Inflammatory macrophage treated with lipopolysaccharide for 4 hours (primary cell): ENCODE results near the gene TRPC4AP.
A peak's percentile ranks its signal among the peaks of the same experiment; 100 is the strongest.

Experiments
- DNase-seq: peaks from one replicate; pipeline ENCODE4 v3.0.0-alpha.2; 2020

The TRPC4AP gene

DNA sequence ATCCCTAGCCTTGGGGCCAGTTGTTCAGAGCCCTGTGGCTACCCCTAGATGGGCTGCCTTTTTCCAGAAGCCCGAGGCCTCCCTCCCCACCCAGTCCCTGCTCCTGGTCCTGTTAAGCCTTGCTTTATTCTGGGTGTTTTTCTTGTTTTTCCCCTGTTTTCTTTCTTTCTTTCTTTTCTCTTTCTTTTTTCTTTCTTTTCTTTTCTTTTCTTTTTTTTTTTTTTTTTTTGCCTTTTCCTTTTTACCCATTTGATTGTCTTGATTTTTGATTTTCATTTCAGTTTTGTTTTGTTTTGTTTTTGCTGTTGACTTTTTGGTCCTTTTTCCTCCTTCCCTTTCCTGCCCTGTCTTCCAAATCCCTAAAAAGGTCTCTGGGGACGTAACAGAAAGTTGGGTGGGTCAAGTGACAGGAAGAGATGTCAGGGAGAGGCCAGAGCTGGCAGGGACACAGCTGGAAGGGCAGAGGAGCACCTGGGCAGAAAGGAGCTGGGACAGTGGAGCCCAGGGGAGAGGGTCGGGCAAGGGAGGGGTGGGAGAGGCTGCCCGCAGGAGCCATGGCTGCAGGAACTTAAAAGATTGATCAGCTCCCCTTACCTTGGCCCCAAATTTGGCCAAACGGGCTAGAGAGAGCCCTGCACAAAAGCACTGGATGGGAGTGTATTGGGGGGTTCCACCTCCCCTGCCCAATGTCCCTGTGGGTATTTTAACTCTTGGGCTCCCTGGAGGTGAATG lies 109.4 kb downstream of the TRPC4AP start:
- no peak for DNase-seq

DNA sequence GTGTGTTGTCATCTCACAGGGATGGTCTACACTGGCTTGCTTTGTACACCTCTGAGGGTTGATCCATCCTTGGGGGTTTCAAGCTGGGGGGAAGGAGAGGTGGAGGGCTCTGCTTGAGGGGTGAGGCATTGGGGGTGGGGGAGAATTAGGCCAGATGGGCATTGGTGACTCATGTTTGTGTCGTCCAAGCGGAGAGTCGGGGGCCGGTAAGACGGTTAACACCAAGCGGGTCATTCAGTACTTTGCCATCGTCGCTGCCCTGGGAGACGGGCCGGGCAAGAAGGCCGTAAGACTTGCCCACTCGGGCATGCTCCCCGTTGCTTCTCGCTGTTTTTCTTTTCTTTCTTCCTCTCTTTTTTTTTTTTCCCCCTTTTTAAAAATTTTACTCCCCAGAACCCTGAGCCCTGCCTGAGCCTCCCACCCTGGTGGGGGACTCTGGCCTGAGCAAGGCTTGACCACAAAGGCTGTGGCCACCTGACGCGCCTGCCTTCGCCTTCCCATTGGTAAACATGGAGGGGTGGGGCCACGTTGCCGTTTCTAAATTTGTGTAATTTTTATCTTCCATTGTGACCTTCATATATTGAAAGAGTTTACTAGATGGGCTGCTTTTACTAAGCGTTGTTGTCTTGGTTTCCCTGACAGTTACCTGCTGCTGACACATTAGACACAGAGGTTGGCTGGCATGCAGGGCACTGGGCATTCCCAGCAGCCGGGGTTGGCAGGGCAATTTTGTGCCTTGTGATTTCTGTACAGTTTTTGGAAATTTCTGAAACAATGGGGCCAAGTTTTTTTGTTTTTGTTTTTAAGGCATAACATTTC lies 110.1 kb downstream of the TRPC4AP start:
- no peak for DNase-seq

DNA sequence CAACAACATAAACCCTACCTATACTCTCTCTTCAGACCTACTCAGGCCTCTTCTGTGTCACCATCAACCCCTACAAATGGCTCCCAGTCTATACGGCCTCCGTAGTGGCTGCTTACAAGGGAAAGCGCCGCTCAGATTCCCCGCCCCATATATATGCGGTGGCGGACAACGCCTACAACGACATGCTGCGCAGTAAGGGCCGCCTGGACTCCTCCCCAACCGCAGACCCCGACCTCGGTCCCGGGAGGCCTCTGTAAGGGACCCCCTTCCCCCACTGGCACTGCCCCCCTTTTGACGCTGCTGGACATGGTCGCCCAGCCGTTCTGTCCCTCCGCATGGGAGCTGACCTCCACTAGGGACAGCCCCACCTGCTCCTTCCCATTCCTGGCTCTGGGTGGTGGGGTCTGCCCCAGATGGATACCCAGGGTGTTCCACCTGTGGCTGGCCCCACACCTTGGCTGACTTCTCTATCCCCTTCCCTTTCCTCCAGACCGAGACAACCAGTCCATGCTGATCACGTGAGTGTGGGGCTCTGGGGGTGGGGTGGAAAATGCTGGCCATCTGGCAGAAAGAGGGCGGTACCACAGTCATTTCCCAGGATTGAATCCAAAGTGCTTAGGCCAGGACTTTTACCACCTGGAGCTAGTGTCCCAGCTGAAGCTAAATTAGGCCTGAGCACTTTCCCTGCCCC lies 111.9 kb downstream of the TRPC4AP start:
- no peak for DNase-seq

DNA sequence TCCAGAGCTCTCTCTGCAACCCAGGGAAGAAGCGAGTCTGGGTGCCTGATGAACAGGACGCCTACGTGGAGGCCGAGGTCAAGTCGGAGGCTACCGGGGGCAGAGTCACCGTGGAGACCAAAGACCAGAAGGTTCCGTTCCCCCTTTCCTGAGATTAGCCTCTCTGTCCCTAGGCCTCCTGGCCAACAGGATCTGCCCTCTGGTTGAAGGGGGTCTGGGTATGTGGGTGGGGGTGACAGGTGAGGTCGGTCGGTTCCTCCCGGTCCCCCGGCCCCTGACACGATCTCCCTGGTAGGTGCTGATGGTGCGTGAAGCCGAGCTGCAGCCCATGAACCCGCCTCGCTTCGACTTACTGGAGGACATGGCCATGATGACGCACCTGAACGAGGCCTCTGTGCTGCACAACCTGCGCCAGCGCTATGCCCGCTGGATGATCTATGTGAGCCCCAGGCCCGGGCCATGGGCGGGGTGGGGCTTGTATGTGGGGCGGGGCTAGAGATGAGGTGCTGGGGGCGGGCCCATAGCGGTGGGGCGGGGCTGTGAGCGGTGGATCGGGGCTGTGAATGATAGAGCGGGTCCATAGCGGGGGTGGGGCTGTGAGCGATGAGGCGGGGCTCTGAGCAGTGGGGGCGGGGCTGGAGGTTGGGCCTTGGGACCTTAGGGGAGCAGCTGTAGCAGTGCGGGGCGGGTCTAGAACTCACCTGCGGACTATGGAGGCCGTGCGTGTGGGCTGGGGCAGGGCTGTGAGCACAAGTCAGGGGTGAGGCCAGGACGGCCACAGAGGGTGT lies 113.0 kb downstream of the TRPC4AP start:
- DNase-seq = no peak

DNA sequence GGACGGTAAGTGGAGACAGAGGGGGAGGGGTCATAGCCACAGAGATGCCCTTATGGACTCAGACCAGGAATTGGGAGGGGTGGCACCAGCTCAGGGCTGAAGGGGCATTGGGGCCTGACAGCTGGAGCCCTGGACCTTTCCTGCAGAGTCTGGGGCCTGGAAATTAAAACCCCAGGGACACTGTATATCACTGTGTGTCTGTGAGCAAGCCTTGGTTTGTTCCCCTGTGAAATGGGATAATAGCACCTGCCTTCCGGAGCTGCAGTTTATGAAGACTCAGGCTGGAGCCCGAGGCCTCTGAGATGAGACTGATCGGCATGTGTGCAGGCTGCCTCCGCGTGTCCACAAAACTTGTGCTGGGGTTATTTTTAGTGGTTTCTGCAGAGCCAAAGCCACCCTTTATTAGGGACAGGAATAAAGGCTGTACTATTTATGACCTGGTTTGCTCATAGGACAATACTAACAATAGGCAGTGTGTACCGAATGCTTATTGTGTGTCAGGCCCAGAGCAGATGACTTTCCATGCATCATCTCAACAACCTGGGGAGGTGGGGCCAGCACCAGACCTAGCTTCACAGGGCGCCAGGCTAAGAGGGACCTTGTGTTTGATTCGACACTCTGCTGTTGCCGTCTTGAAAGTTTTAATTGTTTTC lies 114.4 kb downstream of the TRPC4AP start:
- no peak for DNase-seq

DNA sequence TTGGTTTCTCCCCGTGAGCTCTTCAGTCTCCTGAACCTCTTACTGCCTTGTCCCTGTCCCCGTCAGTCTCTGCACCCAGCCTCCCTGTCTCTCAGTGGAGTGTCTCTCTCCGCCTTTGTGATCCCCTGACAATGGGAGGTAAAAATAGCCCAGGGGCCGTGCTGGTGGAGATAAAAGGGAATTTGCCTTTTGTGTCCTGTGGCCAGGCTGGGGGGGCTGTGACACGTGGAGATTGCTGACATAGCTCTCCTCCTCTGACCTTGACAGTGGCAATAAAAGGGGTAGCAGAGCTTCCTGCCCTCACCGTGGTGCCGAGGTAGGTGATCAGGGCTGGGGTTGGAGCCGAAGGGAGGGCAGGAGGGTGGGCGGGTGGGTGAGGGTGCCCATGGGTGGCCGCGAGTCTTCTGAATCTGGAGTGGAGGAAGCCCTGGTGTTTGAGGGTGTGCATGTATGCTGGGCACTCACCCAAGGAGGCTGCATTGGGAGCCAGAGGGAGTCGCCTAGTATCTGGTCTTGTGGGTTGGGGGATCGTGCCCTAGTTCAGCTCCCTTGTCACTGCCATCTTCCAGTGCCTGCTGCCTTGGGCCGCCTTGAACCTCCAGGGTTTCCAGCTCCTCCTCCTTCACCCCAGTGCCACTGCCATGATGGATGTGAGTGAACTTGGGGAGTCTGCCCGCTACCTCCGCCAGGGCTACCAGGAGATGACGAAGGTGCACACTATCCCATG lies 115.1 kb downstream of the TRPC4AP start:
- no peak for DNase-seq

DNA sequence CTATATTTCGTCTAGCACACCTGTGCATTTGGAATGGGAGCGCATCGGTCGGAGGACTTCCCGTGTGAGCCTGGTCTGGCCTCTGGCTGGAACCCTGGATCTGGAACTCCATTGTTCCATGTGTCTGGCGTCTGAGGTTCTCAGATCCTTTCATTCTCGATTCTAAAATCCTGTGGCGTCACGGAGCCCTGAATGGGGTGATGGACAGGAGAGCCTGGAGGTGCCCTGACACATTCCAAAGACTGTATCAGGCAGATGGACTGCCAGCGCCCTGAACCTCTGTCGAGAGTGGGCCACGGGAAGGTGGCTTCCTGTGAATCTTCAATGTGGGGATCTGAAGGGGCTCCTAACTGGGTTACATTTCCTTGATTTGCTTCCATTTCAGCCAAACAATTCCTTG lies 116.3 kb downstream of the TRPC4AP start:
- no peak for DNase-seq

DNA sequence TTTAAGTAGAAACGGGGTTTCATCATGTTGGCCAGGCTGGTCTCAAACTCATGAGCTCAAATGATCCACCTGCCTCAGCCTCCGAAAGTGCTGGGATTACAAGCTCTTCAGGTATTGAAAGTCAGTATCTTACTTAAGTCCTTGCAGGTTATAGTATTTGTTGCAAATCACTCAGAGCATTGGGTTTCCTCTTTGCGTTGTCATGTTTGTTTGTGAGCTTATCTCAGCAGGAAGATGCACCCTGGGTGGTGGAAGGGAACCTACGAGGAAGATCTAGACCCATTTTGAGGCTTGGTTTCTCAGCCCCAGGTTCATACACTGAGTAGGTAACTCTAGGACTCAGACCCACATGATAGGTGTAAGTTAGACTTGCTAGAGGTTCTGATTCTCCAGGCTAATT lies 118.4 kb downstream of the TRPC4AP start:
- DNase-seq = no peak

DNA sequence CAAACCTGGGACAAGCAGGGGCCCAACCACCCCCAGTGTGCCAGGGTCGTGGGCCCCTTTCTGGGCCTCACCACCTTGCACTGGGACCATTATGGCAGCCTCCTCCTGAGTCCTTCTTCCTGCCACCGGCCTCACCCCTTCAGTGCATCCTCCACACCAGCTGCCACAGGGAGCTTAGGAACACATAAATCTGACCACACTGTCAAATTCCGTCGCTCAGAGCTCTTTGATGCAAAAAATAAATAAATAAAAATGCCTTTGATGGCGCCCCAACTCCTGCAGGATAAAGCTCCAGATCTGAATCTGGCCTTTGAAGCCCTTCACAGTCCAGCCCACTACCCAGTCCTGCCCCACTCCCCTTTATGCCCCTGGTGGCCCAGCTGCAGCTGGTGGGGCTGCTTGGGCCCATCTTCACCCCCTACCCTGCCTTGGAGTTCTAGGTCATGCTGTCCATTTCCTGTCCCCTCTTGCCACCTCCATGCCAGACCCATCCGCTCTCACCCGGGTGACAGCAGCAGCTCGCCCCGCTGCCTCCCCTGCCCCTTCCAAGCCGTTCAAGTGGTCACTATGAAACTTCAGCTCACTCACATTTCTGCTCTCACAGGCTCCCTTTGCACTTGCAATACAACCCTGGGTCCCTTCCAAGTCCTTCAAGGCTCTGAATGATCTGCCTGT lies 120.9 kb downstream of the TRPC4AP start:
- no peak for DNase-seq

DNA sequence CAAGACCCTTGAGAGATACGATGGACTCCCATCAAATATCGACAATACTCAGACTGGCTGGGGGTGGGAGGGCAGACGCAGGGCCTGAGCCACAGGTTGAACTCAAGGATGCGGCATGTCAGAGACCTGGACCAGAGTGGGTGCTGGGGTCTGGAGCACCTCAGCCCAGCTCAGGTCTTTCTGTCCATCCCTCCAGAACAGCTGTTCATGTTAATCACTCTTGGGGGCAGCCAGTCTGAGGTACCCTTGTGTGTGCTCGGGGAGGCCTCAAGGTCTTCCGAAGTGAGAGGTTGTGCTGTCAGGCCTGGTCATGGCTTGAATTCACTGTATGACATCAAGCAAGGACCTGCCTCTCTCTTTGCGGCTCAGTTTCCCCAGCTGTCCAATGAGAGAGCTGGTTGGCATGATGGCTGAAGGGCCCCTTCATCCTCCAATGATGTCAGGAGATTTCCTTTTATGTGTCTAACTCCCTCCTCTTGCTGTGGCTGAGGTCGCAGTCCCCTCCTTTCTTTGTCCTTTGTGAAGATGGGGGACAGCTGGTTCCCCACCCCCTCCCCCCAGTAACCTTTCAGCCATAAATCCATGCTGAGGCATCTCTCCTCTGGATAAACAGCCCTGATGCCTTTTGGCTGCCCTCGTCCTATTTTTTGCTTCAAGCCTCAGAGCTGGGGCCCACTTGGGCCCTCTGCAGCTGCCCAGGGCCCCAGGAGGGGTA lies 121.6 kb downstream of the TRPC4AP start:
- DNase-seq = no peak

DNA sequence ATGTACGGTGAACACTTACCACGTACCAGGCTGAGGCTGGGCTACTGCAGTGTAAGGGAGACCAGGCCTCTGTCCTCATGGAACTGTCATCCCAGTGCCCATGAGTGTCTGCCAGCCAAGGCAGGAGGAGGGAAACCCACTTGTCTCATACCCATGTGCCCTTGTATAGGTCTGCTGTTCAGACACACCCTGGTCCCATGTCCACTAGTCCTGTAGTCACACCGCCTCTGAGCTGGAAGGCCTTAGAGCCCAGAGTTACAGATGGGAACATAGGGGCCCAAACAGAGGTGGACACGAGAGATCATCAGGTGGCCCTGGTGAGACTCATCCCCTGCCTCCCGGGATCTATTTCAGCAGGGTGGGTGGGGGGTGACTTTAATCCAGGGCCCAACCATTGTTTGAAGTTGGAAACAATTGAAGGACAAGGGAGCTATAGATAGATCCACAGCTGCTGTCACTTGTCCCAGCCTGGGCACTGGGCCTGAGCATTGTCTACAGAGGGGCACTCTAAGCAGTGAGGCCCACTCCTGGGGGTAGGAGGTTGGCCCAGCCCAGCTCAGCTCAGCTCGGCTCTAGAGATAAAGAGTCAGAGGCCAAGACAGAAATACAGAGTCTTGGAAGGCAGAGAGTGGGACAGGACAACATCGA lies 122.3 kb downstream of the TRPC4AP start:
- no peak for DNase-seq

DNA sequence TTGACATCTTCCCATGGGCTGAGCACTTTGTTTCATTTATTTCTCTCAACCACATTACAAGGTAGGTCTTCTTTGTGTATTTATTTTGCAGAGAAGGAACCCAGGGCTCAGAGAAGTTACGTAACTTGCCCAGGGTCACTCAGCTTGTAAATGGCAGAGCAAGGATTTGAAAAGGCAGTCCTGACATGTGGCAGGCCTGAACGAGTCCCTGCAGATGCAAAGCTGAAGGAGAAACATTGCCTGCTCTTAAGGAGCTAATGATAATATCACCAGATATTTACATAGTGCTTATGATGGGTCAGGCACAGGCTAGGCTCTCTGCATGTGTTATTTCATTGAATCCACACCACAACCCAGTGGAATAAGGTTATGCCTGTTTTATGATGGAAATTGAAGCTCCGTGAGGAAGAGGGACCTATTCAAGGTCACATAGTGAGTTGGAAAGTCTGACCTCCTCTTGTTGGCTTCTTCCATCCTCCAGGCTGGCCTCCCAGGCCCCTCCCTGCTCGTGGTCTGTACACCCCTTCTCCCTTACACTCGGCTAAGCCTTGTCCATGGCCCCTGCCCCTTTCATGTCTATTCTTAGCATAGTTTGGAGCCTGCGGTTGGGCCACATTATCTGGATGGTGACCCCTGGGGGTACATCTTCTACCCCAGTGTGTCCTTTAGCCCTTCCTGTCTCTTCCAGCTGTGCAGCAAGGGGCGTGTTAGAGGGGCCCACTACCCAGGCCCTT lies 124.4 kb downstream of the TRPC4AP start:
- DNase-seq = no peak

DNA sequence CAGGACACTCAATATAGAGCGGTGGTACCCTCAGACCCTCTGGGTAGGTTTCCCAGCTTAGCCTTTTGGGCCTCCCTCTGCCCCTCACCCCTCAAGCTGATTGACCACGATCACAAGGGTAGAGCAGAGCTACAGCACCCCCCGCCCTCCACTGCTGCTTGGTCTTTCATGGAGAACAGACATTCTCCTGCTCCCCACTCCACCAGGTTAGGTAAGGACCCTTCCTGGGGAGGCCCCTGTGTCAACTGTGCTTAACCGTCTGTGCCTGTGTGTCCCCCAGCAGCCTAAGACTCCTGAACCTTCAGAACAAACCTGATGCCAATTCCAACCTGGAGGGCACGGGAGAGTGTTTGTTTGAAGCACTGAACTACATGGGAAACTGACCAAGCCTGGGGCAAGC lies 125.2 kb downstream of the TRPC4AP start:
- DNase-seq = no peak

DNA sequence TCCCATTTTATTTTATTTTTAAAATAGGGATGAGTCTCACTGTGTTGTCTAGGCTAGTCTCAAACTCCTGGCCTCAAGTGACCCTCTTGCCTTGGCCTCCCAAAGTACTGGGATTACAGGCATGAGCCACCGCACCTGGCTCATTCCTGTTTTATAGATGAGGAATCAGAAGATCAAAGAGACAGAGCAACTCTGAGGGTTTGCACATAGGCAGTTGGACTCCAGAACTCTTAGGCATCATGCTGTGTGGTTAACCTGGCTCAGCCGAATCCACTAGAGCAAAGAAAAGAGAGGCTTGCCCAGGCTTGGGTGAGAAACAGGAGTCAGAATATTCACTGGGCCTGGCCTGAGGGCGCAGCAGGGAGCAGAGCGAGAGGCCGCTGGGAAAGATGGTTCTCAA lies 127.6 kb downstream of the TRPC4AP start:
- DNase-seq = no peak

DNA sequence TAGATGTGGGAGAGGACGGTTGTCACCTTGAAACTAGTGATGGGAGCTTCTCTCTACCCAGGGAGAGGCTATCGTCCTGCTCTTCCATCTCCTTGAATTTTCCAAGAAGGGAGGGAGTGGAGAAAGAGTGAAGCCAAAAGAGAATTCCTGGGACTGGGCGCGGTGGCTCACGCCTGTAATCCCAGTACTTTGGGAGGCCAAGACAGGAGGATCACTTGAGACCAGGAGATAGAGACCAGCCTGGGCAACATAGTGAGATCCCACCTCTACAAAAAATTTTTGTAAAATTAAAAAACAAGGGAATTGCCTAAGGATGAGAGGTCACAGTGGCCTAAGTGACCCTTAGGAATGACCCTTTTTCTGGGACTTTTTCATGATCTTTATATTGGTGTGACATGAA lies 128.1 kb downstream of the TRPC4AP start:
- DNase-seq = no peak

DNA sequence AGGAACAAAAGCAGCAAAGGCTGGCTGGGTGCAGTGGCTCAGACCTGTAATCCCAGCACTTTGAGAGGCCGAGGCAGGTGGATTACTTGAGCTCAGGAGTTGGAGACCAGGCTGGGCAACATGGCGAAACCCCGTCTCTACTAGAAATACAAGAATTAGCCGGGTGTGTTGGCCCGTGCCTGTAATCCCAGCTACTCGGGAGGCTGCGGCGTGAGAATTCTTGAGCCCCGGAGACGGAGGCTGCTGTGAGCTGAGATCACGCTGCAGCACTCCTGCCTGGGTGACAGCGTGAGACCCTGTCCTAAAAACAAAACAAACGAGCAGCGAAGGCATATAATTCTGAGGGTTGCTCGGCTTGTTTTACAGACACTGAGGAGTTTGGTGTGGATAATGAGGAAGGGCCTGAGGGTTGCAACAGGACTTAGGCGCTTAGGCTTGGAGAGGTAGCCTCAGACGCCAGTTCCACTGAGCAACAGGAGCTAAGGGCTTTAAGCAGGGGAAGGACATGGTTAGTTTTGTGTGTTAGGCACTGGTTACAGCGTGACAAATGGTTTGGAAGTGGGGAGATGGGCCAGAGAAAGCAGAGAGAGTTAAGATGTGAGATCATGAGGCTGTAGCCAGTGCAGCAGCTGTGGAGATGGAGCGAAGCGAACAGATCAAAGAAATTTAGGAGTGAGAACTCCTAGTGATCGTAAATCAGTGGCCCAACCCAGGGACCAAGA lies 135.7 kb downstream of the TRPC4AP start:
- DNase-seq = no peak

DNA sequence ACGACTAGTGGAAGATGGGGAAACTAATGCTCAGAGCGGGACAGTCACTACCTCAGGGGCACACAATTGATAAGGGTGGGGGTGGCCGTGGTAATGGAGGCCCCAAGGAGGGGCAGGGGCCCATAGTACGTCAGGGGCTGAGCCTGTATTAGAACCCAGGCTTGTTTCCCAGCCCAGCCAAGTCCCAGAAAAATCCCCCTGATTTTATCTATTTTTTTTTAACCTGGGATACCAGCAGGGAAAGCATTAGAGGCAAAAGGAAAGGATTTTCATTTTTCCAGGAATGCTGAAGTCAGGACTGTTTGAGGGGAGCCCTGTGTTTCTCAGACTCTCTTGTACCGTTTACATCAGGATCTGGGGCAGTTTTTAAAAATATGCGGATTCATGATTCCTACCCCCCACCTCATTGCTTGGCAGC lies 136.6 kb downstream of the TRPC4AP start:
- no peak for DNase-seq

DNA sequence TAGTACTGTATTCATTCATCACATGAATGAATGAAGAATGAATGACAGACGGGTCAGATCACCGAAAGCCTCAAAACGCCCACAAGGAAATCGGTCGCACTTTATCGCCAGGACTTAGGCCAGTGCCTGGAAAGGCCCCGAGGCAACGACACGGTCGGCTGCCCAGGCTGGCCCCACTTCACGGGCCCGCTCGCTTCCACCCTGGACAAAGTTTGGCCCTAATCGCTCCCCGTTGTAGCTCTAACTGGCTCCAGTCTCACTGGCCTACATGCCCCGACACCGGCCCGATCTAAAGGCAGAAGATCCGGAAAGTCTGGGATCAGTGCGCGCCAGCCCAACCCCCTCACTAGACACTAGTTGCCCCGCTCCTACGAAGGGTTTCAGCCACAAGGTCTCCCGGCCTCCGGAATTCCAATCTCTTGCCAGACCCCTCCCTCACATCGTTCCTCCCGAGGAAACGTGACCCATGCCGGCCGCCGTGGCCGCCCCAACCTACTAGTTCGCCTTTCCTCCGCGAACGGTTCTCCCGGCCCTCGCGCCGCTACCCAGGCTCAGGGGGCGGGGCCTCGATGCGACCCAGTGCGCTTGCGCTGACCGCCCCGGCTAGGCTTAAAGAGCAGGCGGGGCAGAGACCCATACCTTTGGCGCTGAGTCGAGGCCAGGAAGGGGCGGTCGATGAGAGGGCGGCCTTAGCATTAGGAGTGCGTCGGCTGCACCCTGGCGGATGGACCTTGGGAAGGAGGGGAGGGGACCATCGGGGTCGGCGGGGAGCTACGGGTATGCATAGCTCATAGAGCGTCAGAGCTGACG lies 137.2 kb downstream of the TRPC4AP start, which contains the start of the genes GSS and MYH7B:
GSS (minus strand) TSS at position 576 of the 810 bp plus-strand sequence. CDS start 3,954 bp downstream, outside the sequence.
MYH7B (plus strand) TSS at position 638 of the 810 bp plus-strand sequence. CDS start 22,138 bp downstream, outside the sequence.
- DNase-seq = peak; percentile 92
